NCI-H2107 treated with DMSO at 0.1 percent for 48 hours (cell line): Measurements from ENCODE around the gene C4orf50.
A peak's percentile ranks its signal among the peaks of the same experiment; 100 is the strongest.

Source experiments
- DNase-seq: peaks from one replicate; lab custom pipeline; 2025; ENCODE audit not compliant: unreplicated experiment; lab: John Stamatoyannopoulos, UW

Gene C4orf50

DNA sequence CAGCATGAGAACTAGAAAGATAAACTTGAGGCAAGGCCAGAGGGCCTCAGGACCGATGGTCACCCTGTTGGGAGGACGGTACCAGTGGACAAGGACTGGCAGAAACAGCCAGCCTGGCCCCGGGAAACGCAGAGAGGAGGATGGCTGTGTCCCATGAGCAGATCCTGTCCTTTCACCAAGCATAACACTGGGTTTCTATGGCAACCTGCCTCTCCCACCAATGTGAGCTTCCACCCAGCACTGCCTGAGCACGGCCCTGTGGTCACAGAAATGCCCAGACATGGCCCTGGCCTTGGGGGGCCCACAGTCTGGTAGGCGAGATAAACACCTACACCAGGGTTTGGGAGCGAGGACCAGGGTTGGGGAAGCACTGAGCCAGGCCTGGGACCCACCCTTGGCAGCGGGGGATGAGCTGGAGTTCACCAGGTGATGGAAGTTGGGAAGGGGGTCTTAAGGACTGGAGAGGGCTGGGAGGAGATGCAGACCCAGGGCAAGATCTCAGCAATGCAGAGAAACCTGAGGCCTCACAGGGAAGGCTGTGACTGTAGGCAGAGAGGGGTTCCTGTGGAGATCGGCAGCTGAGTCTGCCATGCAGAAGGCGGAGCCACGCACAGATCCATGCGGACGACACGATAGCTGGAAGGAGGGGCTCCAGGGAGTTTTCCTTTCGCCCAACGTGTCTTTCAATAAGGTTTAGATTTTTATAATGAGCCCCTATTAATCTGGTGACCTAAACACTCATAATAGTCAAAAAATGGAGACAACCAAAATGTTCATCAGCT is 92.6 kb downstream of the C4orf50 start:
- no peak for DNase-seq

DNA sequence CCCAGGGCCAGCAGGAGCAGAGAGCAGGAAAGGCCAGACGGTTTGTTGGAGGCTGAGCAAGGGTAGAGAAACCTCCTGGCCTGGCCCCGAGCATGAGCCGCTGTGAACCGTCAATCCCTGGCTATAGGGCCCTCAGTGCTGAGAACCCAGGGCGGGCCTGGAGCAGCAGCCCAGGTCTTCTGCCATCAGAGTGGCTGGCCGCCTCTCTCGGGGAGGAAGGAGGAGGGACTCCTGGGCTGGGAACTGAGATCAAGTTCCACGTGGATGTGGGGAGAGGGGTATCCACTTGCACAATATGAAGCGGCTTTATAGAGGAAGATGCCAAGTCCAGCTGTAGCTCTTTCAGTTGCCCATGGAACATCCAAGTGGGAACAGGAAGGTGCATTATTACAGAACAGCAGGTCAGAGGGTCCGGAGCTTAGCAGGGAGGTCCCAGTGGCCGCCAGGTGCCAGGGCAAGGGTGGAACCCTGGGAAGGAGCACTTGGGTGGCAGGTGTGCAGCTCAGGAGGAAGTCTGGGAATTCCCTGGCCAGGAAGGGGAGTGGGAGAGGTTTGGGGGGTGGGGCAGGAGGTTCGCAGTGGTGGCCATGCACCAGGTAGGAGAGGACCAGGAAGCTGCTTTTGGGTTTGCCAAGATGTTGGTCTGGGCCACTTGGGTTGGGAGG is 93.6 kb downstream of the C4orf50 start:
- DNase-seq = no peak

DNA sequence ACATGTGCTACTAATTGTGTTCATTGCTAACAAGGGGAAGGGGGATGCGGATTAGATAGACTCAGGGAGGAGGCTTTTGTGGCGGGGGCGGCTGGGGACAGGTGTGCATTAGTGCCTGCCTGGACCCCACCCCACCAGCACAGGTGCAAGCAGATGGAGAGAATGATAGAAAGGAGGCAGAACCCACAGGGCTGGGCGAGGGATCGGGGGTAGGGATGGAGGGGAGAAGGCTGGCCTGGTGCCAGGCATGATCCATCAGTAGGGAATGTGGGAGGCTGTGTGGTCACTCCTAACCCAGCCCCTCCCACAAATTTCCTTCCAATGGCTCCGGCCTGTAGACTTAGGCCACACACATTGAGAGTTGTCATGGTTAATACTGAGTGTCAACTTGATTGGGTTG is 94.9 kb downstream of the C4orf50 start:
- no peak for DNase-seq

DNA sequence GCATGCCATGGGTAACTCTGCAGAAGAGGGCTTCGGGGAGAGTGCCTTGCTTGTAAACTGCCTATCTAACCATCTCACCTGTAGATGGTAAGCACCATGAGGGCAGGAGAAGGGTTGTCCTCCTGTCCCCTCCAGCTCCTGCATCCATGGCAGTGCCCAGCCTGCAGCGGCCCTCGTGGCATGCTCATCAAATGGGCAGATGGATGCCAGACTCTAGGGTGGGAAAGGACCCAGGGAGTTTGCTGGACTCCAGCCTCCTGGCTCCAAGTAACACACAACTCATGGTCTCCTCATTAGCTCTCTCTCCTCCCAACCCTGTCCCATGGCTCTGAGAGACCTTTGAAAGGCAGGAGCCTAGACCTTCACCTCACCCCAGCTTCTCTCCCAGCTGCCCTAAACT is 95.7 kb downstream of the C4orf50 start:
- DNase-seq = no peak

DNA sequence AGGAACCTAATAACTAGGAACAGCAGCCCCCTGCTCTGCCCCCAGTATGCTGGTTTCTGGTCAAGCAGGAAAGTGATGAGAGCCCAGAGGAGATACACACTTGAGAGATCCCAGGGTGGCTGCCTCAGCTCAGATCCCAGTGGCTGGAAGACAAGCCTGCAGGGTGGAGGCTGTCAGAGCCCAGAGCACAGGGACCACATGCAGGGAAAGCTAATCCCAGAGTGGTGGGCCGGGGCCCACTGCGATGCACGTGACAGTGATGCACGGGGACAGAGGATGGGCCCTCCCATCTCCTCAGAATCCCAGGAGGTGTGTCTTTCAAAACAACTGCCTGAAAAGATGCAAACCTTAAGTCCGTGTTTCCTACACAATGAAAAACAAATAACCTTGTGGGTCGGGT is 96.2 kb downstream of the C4orf50 start:
- no peak for DNase-seq

DNA sequence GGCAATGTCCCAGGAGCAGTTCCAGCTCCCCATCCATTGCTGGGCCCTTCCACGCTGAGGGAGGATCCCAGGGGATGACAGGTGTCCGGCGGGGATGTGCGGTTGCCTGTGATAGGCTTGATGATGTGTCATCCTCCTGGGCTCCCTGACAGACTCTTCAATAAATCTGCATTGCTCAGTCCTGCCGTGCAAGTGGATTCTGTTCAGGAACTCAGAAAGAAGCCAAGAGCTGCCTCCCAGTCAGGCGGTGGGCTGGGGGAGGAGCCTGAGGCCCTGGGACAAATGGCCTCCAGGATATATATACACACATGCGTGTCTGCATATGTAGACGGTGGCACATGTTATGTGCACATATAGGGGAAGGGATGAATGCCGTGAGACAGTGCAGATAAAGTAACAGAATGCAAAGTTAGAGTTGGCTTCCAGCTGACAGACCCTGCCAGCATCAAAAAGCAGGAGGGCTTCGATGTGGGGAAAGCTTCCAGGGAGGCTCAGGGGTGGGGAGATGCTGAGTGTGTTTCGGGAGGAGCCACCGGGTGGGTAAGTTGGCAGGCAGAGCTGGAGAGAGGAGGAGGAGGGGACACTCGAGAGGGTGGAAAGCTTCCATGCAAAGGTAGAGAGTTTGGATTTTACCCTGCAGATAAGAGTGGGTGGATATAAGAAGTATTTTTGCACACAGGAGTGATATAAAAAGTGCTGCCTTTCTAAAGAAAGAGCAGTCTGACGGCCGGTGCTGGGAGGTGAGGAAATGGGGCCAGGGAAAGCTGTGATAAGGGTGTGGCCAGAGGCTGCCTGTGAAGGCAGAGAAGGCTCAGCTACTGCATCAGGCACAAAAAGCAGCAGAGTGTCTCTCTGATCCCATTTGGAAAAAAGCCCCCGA is 96.9 kb downstream of the C4orf50 start:
- no peak for DNase-seq

DNA sequence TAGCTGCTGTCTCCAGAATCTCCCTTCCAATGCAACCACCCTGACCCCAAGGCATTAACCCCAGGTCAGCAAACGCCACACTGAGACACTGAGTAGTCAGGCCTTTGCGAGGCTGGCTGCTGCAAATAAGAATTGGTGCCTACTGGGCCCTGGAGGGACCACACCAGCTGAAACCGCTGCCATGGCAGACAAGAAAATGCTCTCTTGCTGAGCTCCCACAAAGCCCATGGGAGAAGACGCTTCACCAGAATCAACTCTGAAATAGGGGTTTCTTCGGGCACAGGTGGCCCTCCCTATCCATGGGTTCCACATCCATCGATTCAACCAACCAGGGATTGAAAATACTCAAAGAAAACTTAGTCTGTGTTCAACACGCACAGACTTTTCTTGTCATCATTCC is 98.7 kb downstream of the C4orf50 start:
- no peak for DNase-seq

DNA sequence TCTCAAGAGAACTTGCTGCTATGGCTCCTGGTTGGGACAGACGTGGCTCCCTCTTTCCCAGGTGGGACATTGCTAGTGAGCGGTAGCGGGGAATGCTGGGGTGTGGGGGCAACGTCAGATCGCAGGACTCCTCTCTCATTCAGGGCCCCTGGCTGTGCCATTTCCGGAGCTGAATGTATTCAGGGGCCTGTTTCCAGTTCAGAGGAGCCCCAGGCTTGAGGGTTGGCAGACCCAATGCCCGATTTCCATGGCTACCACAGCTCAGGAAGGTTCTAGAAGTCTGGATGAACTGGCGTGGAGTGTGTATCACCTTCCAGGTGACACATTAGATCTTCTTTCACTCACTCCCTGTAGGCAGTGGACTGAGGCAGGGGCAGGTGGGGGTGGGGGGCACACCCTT is 99.2 kb downstream of the C4orf50 start:
- no peak for DNase-seq

DNA sequence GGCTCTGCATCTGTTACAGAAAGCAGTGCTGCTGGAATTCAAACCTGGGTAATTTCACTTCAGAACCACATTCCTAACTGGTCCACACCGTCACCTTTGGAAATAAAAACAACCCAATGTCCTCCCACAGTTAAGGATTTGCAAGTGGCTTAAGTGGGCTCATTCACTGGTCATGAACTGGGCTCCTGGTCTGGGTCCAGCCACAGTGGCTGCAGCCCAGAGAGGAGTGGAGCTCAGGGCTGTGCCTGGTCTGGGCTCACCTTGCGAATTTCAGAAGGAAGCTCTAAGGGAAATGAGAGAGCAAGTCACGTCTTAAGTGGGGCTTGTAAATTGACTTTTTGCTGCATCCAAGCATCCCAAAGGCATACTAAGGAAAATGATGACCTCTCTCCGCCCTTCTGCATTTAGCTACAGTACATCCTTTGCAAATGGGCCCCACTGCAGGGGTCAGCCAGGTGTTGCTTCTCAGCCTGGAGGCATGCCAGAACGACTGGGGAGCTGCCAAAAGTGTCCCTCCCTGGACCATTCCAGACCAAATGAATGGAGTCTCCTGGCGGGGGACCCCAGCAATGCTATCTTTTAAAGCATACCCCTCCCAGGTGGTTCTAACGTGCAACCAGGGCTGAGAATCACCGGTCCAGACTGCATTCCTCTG is 99.8 kb downstream of the C4orf50 start:
- DNase-seq = no peak

DNA sequence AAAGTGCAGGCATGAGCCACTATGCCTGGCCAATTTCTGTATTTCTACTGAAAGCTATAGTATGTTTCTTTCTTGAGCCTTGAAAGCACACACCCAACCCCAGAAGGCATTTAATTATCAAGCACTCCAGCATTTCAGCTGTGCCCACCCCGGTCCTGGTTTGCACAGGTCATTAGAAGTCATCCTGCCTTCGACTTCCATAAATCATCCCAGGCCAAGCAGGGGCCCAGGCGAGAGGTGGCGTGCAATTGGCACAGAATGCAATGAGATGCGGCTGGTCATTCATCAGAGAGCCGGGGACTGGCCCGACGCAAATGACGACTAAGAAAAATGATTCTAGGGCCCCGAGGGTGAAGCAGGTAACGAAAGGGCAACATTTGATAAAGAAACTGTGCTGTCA is 100.6 kb downstream of the C4orf50 start:
- no peak for DNase-seq

DNA sequence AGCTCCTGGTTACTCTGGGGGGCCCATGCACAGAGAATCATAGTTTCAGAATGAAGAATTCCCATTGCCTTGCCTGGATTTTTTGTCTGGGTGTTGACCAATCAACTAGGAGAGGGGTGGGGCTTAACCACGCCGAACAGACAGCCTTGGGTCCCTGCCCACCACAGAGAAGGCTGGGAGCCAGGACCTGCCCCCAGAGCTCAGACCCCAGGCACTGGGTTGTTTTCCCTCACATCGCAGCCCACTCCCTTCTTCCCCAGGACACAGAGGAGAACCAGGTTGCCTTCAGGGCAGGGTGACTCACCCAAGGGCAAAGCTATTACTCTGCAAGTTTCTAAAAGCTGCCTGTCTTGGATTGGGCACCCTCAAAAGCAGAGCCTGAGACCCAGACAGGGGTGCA is 102.0 kb downstream of the C4orf50 start:
- no peak for DNase-seq

DNA sequence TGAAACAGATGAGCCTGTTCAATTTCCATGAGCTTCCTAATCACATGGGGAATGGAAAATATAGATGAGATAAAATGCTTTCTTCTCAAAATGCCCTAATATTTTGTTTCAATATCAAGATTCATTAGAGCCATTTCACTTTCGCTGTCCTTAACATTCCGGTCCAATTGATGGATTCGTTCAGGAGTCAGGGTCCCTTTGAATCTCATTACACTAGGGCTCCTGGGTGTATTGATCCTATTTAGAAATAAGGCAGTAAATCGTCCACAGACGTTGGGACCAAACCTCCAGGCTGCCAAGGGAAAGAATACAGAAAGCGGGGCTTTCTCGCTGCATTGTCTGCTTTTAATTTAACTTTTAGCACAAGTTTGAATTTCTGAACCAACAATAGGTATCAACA is 104.8 kb downstream of the C4orf50 start:
- no peak for DNase-seq

DNA sequence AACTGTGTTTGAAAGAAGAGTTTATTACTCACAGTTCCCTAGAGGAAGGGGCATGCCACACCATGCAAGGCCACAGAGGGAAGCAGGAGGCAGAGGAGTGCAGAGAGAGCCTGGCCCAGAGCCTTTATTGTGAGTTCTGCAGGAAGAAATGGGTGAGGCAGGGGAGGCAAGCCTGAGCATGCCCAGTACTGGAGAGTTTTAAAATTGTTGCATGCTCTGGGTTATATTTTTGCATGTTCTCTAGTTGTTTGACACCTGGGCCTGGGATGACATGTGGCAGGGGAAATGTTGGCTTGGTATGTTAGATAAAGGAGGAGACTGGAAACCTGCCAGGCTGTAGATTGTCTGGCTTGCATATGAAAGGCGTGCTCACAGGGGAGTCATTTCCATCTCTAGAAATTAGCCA is 105.6 kb downstream of the C4orf50 start:
- DNase-seq = no peak

DNA sequence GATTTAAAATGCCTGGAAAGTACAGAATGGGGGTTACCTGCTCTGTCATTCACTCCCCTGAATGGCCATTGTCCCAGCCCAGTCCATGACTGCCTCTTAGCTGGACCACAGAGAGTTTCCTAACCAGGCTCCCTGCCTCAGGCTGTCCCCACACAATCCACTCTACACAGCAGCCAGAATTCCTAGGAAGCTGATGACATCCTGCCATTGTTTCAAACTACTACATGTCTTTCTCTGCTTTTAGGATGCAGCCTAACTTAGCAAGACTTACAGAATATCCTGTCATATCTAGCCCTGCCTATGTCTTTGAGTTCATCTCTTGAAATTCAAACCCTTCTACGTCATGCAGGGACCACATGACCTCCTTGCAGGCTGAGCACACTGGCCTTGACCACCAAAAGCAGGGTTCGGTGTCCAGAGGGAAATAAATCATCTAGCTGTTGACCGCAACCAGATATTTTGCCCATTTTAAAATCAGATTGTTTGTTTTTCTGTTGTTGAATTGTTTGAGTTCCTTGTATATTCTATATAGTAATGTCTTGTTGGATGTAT is 109.3 kb downstream of the C4orf50 start:
- no peak for DNase-seq

DNA sequence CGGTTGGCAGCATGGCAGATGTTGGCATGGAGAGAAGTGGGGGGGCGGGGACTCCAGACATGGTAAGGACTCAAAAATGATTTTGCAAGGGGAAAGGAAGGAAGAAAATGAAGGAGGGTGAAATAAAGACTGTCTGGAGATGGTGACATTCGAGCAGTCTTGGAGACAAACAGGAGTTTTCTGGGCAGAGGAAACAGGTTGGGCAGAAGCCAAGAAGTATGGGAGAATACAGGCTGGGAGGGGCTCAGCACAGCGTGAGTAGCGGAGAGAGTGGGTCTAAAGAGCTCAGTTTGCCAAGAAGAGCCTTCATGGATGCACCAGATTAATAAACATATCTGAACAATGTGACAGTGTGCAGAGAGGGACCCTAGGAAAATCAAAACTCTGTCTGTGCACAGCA is 112.0 kb downstream of the C4orf50 start:
- no peak for DNase-seq

DNA sequence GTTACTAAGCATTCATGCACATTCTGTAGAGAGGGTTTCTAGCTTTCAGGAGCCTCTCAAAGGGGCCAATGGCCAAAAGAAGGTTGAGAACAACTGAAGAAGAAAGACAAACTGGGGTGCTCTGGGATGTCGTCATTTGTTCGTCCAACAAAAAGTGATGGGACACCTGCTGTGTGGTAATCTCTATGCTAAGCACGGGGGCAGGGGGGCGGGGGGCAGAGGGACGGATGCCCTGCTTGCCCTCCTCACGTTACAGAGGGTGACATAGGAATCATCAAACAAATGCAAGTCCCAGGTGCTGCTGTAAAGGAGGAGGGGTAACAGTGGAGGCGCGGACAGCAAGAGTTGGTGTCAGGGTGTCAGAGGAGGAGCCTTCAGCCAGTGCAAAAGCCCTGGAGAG is 112.5 kb downstream of the C4orf50 start:
- peak; percentile 11 for DNase-seq

DNA sequence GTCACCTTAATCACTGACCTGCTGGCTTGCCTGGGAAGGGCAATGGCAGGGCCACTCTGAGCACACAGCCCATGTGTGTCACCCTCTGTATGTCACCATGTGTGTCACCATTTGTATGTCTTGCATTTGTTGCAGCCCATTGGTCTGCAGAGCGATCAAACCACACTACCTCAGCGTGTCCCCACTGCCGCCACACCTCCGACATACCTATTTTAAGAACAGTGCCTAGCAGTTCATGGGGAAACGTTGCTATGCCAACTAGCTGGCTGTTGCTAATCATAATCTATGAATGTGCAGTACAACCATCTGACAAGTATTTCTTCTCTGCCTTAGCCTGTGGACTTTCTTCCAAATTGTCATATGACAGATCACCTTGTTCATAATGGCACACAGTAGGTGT is 117.4 kb downstream of the C4orf50 start:
- no peak for DNase-seq

DNA sequence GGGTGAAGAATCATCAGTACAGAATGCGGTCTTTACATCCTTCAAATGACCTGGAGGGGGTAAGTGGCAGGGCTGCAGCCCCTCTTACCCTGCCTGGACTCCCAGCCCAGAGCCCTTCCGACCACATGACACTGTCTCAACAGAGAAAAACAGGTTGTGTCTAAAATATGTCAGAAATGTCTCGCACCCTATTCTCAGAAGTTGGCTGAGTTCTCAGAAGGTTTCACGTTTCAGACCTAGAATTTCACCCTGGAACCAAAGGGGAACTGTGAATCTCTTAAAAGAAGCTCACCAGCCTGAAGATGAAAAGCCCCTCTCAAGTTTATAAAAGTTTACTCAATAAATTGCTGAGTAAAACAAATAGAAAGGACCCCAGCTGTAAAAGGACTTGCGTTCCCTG is 118.3 kb downstream of the C4orf50 start:
- no peak for DNase-seq

DNA sequence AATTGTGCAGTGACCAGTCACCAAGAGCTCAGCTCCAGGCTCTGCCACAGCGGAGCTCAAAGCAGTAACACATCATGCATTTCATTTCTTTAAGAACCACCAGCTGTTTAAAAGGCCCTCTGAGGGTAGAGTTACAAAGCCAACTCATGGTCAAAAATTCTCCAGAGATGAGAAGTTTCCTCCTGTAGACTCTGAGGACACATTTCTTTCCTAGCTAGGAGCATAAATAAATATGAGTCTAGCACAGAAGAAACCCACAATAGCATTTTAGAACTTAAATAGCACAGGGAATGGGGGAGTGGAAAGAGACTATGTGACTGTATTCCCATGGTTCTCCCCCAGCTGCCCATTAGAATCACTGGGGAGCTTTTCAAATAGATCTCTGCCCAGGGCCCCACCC is 118.8 kb downstream of the C4orf50 start:
- no peak for DNase-seq

DNA sequence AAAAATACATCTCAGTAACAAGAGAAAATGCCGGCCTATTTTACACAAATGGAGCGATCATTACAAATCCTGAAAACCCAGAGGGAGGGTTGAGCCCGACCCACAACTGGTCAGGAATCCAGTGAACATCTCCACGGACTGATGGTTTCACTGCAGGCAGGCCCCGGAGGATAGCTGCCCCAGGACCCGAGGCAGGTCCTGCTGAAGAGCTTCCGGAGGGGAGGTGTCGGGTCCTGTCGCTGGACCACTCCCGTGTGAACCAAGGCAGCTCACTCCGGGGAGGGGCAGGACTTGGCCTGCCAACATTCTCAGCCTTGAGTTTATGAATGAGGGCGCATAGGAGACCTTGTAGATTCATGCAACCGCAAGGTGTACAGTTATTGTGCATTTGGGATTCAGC is 120.6 kb downstream of the C4orf50 start:
- DNase-seq = no peak

DNA sequence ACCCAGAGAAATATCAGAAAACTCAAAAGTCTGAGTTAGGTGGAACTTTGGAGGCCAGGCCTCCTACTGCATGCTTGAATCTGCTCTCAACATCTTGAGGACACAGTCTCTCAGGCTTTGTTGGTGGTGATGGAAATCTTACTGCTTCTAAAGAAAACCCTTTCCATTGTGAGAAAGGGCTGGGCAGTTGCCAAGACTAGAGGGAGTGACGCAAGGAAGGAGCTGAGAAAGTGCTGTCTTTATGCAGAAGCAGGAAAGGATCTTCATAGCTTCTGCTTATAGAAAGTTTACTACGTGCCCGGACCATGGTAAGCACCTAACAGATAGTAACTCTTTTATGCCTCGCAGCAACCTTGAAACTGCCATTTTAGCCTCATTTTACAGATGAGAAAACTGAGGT is 122.9 kb downstream of the C4orf50 start:
- DNase-seq = no peak
